ENCODE data around the gene SAGE1. TPM values are rescaled to one million over a fixed set of nuclear protein-coding genes. Genes with fewer than 3 reads are reported as not detected.

SAGE1 gene
- total RNA-seq, 1 experiment from 2014 or later = not detected

DNA sequence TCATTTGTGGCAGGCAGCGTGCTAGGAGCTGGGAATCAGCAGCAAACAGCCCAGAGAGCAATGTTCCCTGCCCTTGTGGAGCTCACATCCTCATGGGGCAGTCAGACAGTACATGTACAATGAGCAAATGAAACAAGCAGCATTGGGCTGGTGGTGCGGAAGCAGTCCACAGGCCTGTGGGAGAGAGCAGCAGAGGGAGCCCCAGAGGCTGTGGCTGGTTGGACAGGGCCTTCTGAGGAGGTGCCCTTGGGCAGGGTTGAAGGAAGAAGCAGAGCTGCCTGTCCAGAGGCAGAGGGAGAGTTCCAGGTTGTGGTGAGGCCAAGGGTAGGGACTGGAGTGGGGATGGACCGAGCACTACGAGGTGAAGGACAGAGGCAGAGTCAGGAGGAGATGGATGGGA is 57.8 kb downstream of the SAGE1 start:
- DNase-seq (ENCODE audit: low spot score) = no peak
- H3K9me3 ChIP-seq (ENCODE audit: low read depth, low read length, poor library complexity, severe bottlenecking) = no peaks in the 10 kb centered on the region
- POLR2A ChIA-PET (ENCODE audit: low non-redundant PET) = no interaction called here
- H3K27me3 ChIP-seq (replicated peaks; ENCODE audit: insufficient read depth, low read depth, low read length, poor library complexity) = no peaks in the 10 kb centered on the region
- no peaks in the 10 kb centered on the region for H3K4me1 ChIP-seq (ENCODE audit: insufficient read depth, low read length, poor library complexity, severe bottlenecking)
- no peak overlapping the region for H3K27ac ChIP-seq (ENCODE audit: low read depth, low read length, poor library complexity, severe bottlenecking)
- TF ChIP-seq, protein P1, sequence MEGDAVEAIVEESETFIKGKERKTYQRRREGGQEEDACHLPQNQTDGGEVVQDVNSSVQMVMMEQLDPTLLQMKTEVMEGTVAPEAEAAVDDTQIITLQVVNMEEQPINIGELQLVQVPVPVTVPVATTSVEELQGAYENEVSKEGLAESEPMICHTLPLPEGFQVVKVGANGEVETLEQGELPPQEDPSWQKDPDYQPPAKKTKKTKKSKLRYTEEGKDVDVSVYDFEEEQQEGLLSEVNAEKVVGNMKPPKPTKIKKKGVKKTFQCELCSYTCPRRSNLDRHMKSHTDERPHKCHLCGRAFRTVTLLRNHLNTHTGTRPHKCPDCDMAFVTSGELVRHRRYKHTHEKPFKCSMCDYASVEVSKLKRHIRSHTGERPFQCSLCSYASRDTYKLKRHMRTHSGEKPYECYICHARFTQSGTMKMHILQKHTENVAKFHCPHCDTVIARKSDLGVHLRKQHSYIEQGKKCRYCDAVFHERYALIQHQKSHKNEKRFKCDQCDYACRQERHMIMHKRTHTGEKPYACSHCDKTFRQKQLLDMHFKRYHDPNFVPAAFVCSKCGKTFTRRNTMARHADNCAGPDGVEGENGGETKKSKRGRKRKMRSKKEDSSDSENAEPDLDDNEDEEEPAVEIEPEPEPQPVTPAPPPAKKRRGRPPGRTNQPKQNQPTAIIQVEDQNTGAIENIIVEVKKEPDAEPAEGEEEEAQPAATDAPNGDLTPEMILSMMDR (conservative IDR thresholded peaks at IDR 0.05; ENCODE audit: low read depth, low read length) = no peak
- TF ChIP-seq EZH2 (IDR thresholded peaks at IDR 0.05; ENCODE audit: borderline replicate concordance, low read depth, low read length, poor library complexity, severe bottlenecking) = no peak
- H3K4me3 ChIP-seq (ENCODE audit: low read depth, low read length, poor library complexity, severe bottlenecking) = no peak overlapping the region
- BruUV-seq (replicated peaks) = no TSS peak
- intact Hi-C loops (cut with micrococcal nuclease; ENCODE audit: unreplicated experiment) = no loop called here
- CTCF ChIA-PET = no interaction called here
- H3K36me3 ChIP-seq (ENCODE audit: insufficient read depth, low read length, poor library complexity, severe bottlenecking) = no peaks in the 10 kb centered on the region

Other genes starting within 250 kb of the SAGE1 start
- gene CT45A1, start 180.1 kb upstream of the SAGE1 start, total RNA-seq (2021) = not detected in 2 replicates
- gene CT45A3, start 125.5 kb upstream of the SAGE1 start, total RNA-seq (2021) = not detected in 2 replicates
- not detected in 2 replicates for gene CT45A5, start 108.2 kb upstream of the SAGE1 start, total RNA-seq (2021)
- gene CT45A6, start 90.9 kb upstream of the SAGE1 start, total RNA-seq (2021) = not detected in 2 replicates
- not detected in 2 replicates for gene CT45A2, start 73.7 kb upstream of the SAGE1 start, total RNA-seq (2021)
- gene CT45A7, start 56.4 kb upstream of the SAGE1 start, total RNA-seq (2021) = not detected in 2 replicates
- gene CT45A8, start 39.2 kb upstream of the SAGE1 start, total RNA-seq (2021) = not detected in 2 replicates
- not detected in 2 replicates for gene CT45A9, start 21.9 kb upstream of the SAGE1 start, total RNA-seq (2021)
- gene CT45A10, start 272 bp upstream of the SAGE1 start, total RNA-seq (2021) = not detected in 2 replicates
- gene MMGT1, start 80.3 kb downstream of the SAGE1 start, total RNA-seq (2021) = 22.6 and 25.8 TPM in 2 replicates
- 13.0 and 14.3 TPM in 2 replicates for gene SLC9A6, start 91.7 kb downstream of the SAGE1 start, total RNA-seq (2021)